ENCODE results near the gene GARIN1A.
A peak's percentile ranks its signal among the peaks of the same experiment; 100 is the strongest.
"Not testable (repeated sequence)": the region's sequence is repeated elsewhere in the genome, so short reads cannot be mapped to it uniquely, and the experiment has no call there.

GARIN1A gene

GRCh38 chr7:128683270-128683669, 11.2 kb downstream of the GARIN1A start:
- DNase-seq (ENCODE audit: low read depth): not testable (repeated sequence)

- DNase-seq (ENCODE audit: low read depth): not testable (repeated sequence)
Measured at GRCh38 chr7:128683738-128684137, 11.6 kb downstream of the GARIN1A start.

- DNase-seq (ENCODE audit: low read depth): no peak
Measured at GRCh38 chr7:128687131-128687530, 15.0 kb downstream of the GARIN1A start.

- DNase-seq (ENCODE audit: low read depth): no peak
Measured at GRCh38 chr7:128688492-128688891, 16.4 kb downstream of the GARIN1A start.

- not testable (repeated sequence) for DNase-seq (ENCODE audit: low read depth)
Measured at GRCh38 chr7:128689161-128689935, 17.3 kb downstream of the GARIN1A start.

- DNase-seq (ENCODE audit: low read depth): no peak
Measured at GRCh38 chr7:128691227-128691626, 19.1 kb downstream of the GARIN1A start.

GRCh38 chr7:128692623-128693270, 20.7 kb downstream of the GARIN1A start:
- DNase-seq (ENCODE audit: low read depth): no peak

- DNase-seq (ENCODE audit: low read depth): no peak
Measured at GRCh38 chr7:128693373-128694015, 21.4 kb downstream of the GARIN1A start.

GRCh38 chr7:128694738-128695137, 22.6 kb downstream of the GARIN1A start:
- no peak for DNase-seq (ENCODE audit: low read depth)

GRCh38 chr7:128697302-128697905, 25.3 kb downstream of the GARIN1A start:
- DNase-seq (ENCODE audit: low read depth): peak; percentile 60

GRCh38 chr7:128699196-128699712, 27.2 kb downstream of the GARIN1A start:
- no peak for DNase-seq (ENCODE audit: low read depth)

GRCh38 chr7:128699895-128700294, 27.8 kb downstream of the GARIN1A start:
- DNase-seq (ENCODE audit: low read depth): no peak

- DNase-seq (ENCODE audit: low read depth): no peak
Measured at GRCh38 chr7:128701062-128701785, 29.1 kb downstream of the GARIN1A start.

GRCh38 chr7:128703609-128704241, 31.6 kb downstream of the GARIN1A start:
- DNase-seq (ENCODE audit: low read depth): no peak

- no peak for DNase-seq (ENCODE audit: low read depth)
Measured at GRCh38 chr7:128705891-128706333, 33.8 kb downstream of the GARIN1A start.

GRCh38 chr7:128707752-128708151, 35.7 kb downstream of the GARIN1A start:
- DNase-seq (ENCODE audit: low read depth): no peak

- DNase-seq (ENCODE audit: low read depth): no peak
Measured at GRCh38 chr7:128708235-128708634, 36.1 kb downstream of the GARIN1A start.

GRCh38 chr7:128708824-128709223, 36.7 kb downstream of the GARIN1A start:
- no peak for DNase-seq (ENCODE audit: low read depth)

GRCh38 chr7:128710481-128710880, 38.4 kb downstream of the GARIN1A start:
- DNase-seq (ENCODE audit: low read depth): no peak

- no peak for DNase-seq (ENCODE audit: low read depth)
Measured at GRCh38 chr7:128713794-128714193, 41.7 kb downstream of the GARIN1A start.
